ENCODE data around the gene IRF2.
A peak's percentile ranks its signal among the peaks of the same experiment; 100 is the strongest.

Gene IRF2

DNA sequence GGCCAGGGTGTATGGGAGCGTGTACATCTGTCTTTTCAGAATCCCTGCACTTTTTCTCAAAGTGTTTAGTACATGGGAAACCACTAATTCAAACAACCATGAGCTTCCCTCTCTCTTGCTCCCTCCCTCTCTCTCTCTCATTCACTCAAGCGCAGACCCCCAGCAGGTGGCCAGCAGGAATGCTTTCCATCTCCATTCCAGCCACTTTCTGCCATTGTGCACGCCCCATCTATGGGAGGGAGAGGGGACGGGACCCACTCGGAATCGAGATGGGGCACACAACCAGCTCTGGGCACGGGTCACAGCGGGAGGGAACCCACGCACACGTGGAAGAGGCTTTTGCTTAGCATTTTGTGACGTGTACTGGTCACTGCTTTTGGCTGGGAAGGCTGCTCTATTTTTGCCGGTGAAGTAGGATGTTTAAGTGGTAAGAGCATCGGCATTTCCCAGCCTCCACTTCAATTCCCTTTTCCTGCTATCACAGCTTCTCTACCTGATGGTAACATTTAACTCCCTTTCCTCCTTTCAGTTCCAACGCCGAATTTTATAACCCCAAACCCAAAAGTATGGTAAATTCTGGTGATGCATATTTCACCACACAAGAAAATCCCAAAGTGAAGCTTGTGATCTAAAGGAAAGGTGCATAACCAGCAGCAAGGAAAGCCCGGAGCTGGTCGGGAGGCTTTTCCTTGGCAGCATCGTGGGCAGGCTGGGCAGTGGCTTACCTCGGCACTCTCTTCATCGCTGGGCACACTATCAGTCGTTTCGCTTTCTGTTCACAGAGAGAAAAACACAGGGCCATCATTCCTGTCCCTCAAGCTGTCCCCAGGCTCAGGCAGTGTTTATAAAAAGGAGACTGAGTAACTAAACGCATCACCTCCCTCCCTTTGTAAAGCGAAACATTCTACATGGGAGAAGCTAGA lies 84.1 kb downstream of the IRF2 start:
- H3K36me3 ChIP-seq (ENCODE audit: insufficient read depth, low read depth, low read length), result peaks cover 45% of the 10 kb centered on the region
- H3K27me3 ChIP-seq (ENCODE audit: insufficient read depth, low read length), result no peaks in the 10 kb centered on the region
- no peaks in the 10 kb centered on the region for H3K9me3 ChIP-seq (ENCODE audit: insufficient read depth, low read depth, low read length)
- H3K4me1 ChIP-seq (ENCODE audit: insufficient read depth, low read length), result peaks cover 35% of the 10 kb centered on the region
- H3K27ac ChIP-seq (ENCODE audit: low read length), result no peak overlapping the region
- H3K9ac ChIP-seq (ENCODE audit: low read depth, low read length), result peak overlapping the region; percentile 39; the same call in 1 of the 2 replicates
- peak overlapping the region; percentile 41; the same call in 1 of the 2 replicates for H3K4me3 ChIP-seq (ENCODE audit: low read length)

- Histone ChIP-seq H3K27me3 (ENCODE audit: insufficient read depth, low read length) (no peaks in the 10 kb centered on the region), H3K27ac (ENCODE audit: low read length) (no peak overlapping the region), H3K4me1 (ENCODE audit: insufficient read depth, low read length) (peaks cover 55% of the 10 kb centered on the region), H3K9ac (ENCODE audit: low read depth, low read length) (no peak overlapping the region), H3K4me3 (ENCODE audit: low read length) (no peak overlapping the region), H3K36me3 (ENCODE audit: insufficient read depth, low read depth, low read length) (peaks cover 27% of the 10 kb centered on the region; the same call in 1 of the 2 replicates), H3K9me3 (ENCODE audit: insufficient read depth, low read depth, low read length) (no peaks in the 10 kb centered on the region)
Measured at GRCh38 chr4:184388106-184388505, 86.2 kb downstream of the IRF2 start.

GRCh38 chr4:184387351-184387750 lies 87.0 kb downstream of the IRF2 start:
- peaks cover 20% of the 10 kb centered on the region; the same call in 1 of the 2 replicates for H3K36me3 ChIP-seq (ENCODE audit: insufficient read depth, low read depth, low read length)
- H3K9me3 ChIP-seq (ENCODE audit: insufficient read depth, low read depth, low read length), result no peaks in the 10 kb centered on the region
- H3K4me1 ChIP-seq (ENCODE audit: insufficient read depth, low read length), result peaks cover 62% of the 10 kb centered on the region
- no peaks in the 10 kb centered on the region for H3K27me3 ChIP-seq (ENCODE audit: insufficient read depth, low read length)
- no peak overlapping the region; the same call in 1 of the 2 replicates for H3K4me3 ChIP-seq (ENCODE audit: low read length)
- peak overlapping the region; percentile 62 for H3K27ac ChIP-seq (ENCODE audit: low read length)
- H3K9ac ChIP-seq (ENCODE audit: low read depth, low read length), result peak overlapping the region; percentile 49; the same call in 1 of the 2 replicates

GRCh38 chr4:184386271-184386781 lies 88.0 kb downstream of the IRF2 start:
- Histone ChIP-seq H3K9ac (ENCODE audit: low read depth, low read length) (peak overlapping the region; percentile 49; the same call in 1 of the 2 replicates), H3K36me3 (ENCODE audit: insufficient read depth, low read depth, low read length) (peaks cover 9% of the 10 kb centered on the region; the same call in 1 of the 2 replicates), H3K27ac (ENCODE audit: low read length) (peak overlapping the region; percentile 62), H3K4me1 (ENCODE audit: insufficient read depth, low read length) (peaks cover 66% of the 10 kb centered on the region), H3K9me3 (ENCODE audit: insufficient read depth, low read depth, low read length) (no peaks in the 10 kb centered on the region), H3K4me3 (ENCODE audit: low read length) (peak overlapping the region; percentile 10), H3K27me3 (ENCODE audit: insufficient read depth, low read length) (no peaks in the 10 kb centered on the region)

GRCh38 chr4:184385705-184386141 lies 88.6 kb downstream of the IRF2 start:
- H3K4me3 ChIP-seq (ENCODE audit: low read length), result peak overlapping the region; percentile 10
- H3K4me1 ChIP-seq (ENCODE audit: insufficient read depth, low read length), result peaks cover 66% of the 10 kb centered on the region
- no peaks in the 10 kb centered on the region for H3K9me3 ChIP-seq (ENCODE audit: insufficient read depth, low read depth, low read length)
- peaks cover 8% of the 10 kb centered on the region; the same call in 1 of the 2 replicates for H3K36me3 ChIP-seq (ENCODE audit: insufficient read depth, low read depth, low read length)
- H3K9ac ChIP-seq (ENCODE audit: low read depth, low read length), result peak overlapping the region; percentile 49; the same call in 1 of the 2 replicates
- no peaks in the 10 kb centered on the region for H3K27me3 ChIP-seq (ENCODE audit: insufficient read depth, low read length)
- peak overlapping the region; percentile 62 for H3K27ac ChIP-seq (ENCODE audit: low read length)

DNA sequence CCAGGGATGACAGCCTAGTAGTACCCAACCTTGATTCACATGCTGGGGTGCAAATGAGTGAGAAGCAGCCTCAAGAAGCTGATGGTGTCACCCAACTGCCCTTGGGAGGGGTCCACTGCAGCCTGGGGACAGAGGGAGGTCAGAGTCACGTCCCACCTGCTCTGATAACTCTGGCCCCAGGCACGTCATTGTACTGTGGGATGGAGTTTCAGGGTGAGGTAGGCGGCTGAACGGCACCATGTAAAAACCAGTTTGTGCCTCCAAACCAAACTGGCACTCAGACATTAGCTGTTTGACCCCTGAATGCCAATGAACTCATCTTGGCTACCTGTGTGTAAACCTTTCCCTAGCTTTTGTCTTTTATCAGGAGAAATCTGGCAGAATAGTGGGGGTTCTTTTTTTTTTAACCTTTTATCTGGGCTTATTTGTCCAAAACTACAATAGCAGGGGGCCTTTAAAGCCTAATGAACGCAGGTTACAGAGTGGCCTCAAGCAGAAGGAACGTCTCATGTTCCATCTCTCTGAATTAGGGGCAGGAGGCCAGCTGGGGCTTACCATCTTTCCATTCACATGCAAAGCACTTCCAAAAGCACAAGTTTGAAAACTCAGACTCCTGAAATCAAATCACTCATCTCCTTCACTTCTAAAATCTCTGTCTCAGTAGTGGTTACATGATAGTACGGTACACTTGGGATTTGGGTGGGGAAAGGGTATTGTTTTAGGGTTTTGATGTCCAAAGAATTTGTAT lies 89.4 kb downstream of the IRF2 start:
- H3K9ac ChIP-seq (ENCODE audit: low read depth, low read length), result no peak overlapping the region; the same call in 1 of the 2 replicates
- H3K4me3 ChIP-seq (ENCODE audit: low read length), result peak overlapping the region; percentile 10; the same call in 1 of the 2 replicates
- no peak overlapping the region for H3K27ac ChIP-seq (ENCODE audit: low read length)

GRCh38 chr4:184384056-184384809 lies 90.1 kb downstream of the IRF2 start:
- H3K4me1 ChIP-seq (ENCODE audit: insufficient read depth, low read length), result peaks cover 54% of the 10 kb centered on the region
- H3K9me3 ChIP-seq (ENCODE audit: insufficient read depth, low read depth, low read length), result no peaks in the 10 kb centered on the region
- H3K36me3 ChIP-seq (ENCODE audit: insufficient read depth, low read depth, low read length), result peaks cover 8% of the 10 kb centered on the region; the same call in 1 of the 2 replicates
- H3K27me3 ChIP-seq (ENCODE audit: insufficient read depth, low read length), result no peaks in the 10 kb centered on the region
- H3K4me3 ChIP-seq (ENCODE audit: low read length), result no peak overlapping the region
- no peak overlapping the region for H3K27ac ChIP-seq (ENCODE audit: low read length)
- peak overlapping the region; percentile 14; the same call in 1 of the 2 replicates for H3K9ac ChIP-seq (ENCODE audit: low read depth, low read length)

More for the DNA sequence above, 89.4 kb downstream of the IRF2 start:
- peaks cover 61% of the 10 kb centered on the region for H3K4me1 ChIP-seq (ENCODE audit: insufficient read depth, low read length)
- H3K27me3 ChIP-seq (ENCODE audit: insufficient read depth, low read length), result no peaks in the 10 kb centered on the region
- H3K36me3 ChIP-seq (ENCODE audit: insufficient read depth, low read depth, low read length), result peaks cover 8% of the 10 kb centered on the region; the same call in 1 of the 2 replicates
- H3K9me3 ChIP-seq (ENCODE audit: insufficient read depth, low read depth, low read length), result no peaks in the 10 kb centered on the region

DNA sequence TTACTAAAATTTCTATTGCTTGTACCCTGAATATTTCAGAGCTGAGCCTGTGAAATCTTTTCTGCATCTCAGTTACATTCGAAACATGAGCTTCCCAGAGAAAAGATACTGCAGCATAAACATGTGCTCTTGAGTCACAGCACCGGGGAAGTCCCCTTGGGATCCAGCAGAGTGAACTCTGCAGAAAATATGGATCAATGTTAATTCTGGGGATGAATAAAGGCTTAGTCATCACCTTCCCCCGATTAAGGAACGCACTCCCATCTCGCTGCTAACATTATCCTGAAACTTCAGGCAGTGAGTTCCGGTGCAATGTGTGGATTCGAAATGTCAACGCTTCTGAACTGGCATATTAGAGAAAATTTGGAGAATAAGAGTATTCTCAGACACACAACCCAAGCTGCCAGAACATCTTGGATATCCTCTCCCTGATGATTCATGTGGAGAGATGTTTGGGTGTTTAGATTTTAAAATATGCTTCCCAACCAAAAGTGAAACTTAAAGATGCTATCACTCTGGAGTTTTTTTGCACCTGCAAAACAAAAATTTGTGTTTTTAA lies 90.8 kb downstream of the IRF2 start:
- H3K9me3 ChIP-seq (ENCODE audit: insufficient read depth, low read depth, low read length), result no peaks in the 10 kb centered on the region
- peaks cover 5% of the 10 kb centered on the region; the same call in 1 of the 2 replicates for H3K36me3 ChIP-seq (ENCODE audit: insufficient read depth, low read depth, low read length)
- peak overlapping the region; percentile 21; the same call in 1 of the 2 replicates for H3K9ac ChIP-seq (ENCODE audit: low read depth, low read length)
- H3K4me3 ChIP-seq (ENCODE audit: low read length), result no peak overlapping the region
- H3K27me3 ChIP-seq (ENCODE audit: insufficient read depth, low read length), result no peaks in the 10 kb centered on the region
- no peak overlapping the region for H3K27ac ChIP-seq (ENCODE audit: low read length)
- peaks cover 54% of the 10 kb centered on the region for H3K4me1 ChIP-seq (ENCODE audit: insufficient read depth, low read length)

GRCh38 chr4:184382189-184382846 lies 92.0 kb downstream of the IRF2 start:
- H3K27ac ChIP-seq (ENCODE audit: low read length), result no peak overlapping the region
- no peaks in the 10 kb centered on the region for H3K36me3 ChIP-seq (ENCODE audit: insufficient read depth, low read depth, low read length)
- no peak overlapping the region for H3K9ac ChIP-seq (ENCODE audit: low read depth, low read length)
- no peak overlapping the region for H3K4me3 ChIP-seq (ENCODE audit: low read length)
- H3K27me3 ChIP-seq (ENCODE audit: insufficient read depth, low read length), result no peaks in the 10 kb centered on the region
- no peaks in the 10 kb centered on the region for H3K9me3 ChIP-seq (ENCODE audit: insufficient read depth, low read depth, low read length)
- peaks cover 52% of the 10 kb centered on the region for H3K4me1 ChIP-seq (ENCODE audit: insufficient read depth, low read length)

- Histone ChIP-seq H3K4me3 (ENCODE audit: low read length) (no peak overlapping the region), H3K4me1 (ENCODE audit: insufficient read depth, low read length) (peaks cover 44% of the 10 kb centered on the region), H3K9me3 (ENCODE audit: insufficient read depth, low read depth, low read length) (no peaks in the 10 kb centered on the region), H3K27ac (ENCODE audit: low read length) (no peak overlapping the region), H3K9ac (ENCODE audit: low read depth, low read length) (no peak overlapping the region), H3K27me3 (ENCODE audit: insufficient read depth, low read length) (no peaks in the 10 kb centered on the region), H3K36me3 (ENCODE audit: insufficient read depth, low read depth, low read length) (no peaks in the 10 kb centered on the region)
Measured at GRCh38 chr4:184380707-184381106, 93.6 kb downstream of the IRF2 start.
